Measurements from ENCODE around the gene SPATA31C2. TPM values are rescaled to one million over a fixed set of nuclear protein-coding genes. Genes with fewer than 3 reads are reported as not detected.

The SPATA31C2 gene
- total and polyA plus RNA-seq, 7 experiments from 2014 or later = 0.17 TPM; not detected in 6

GRCh38 chr9:88169700-88170099, 31.4 kb upstream of the SPATA31C2 start:
- CTCF ChIA-PET = no interaction called here
- Mint-ChIP-seq H3K4me3 (no peak overlapping the region), H3K4me1 (no peaks in the 10 kb centered on the region), H3K27me3 (peaks cover 4 to 24% (median 14%) of the 10 kb centered on the region in 5 donors), H3K36me3 (peaks cover 0 to 3% (median 0%) of the 10 kb centered on the region in 5 donors), H3K27ac (no peak overlapping the region), H3K9me3 (peaks cover 0 to 9% (median 0%) of the 10 kb centered on the region in 11 donors)
- POLR2A ChIA-PET = no interaction called here
- intact Hi-C loops (cut with micrococcal nuclease) = loop anchor here in 1 of 2 donors (10.0 kb wide), 1 partner anchor 485 kb away; no protein-coding TSS in a partner anchor
- no peak overlapping the region for H3K27ac ChIP-seq (ENCODE audit: low read depth, low read length)
- no peak overlapping the region for H3K4me3 ChIP-seq (ENCODE audit: low read length)
- no peak for ATAC-seq
- H3K36me3 ChIP-seq (ENCODE audit: control insufficient read depth in 2 of 3, insufficient read depth in 3 of 3, low read length in 3 of 3) = no peaks in the 10 kb centered on the region
- H3K27me3 ChIP-seq (ENCODE audit: control insufficient read depth in 2 of 2, insufficient read depth in 2 of 2, low read length in 2 of 2) = no peaks in the 10 kb centered on the region
- no peaks in the 10 kb centered on the region for H3K9me3 ChIP-seq (ENCODE audit: control insufficient read depth in 2 of 3, low read length in 3 of 3)
- H3K4me1 ChIP-seq (ENCODE audit: control insufficient read depth in 2 of 2, insufficient read depth in 2 of 2, low read length in 2 of 2) = no peaks in the 10 kb centered on the region
- DNase-seq = no peak

GRCh38 chr9:88168564-88168963, 30.3 kb upstream of the SPATA31C2 start:
- no peak for ATAC-seq
- peaks cover 0 to 5% (median 0%) of the 10 kb centered on the region in 5 donors for H3K36me3 Mint-ChIP-seq
- DNase-seq = no peak
- Histone ChIP-seq H3K4me1 (ENCODE audit: control insufficient read depth in 2 of 2, insufficient read depth in 2 of 2, low read length in 2 of 2) (no peaks in the 10 kb centered on the region), H3K36me3 (ENCODE audit: control insufficient read depth in 2 of 3, insufficient read depth in 3 of 3, low read length in 3 of 3) (no peaks in the 10 kb centered on the region), H3K27me3 (ENCODE audit: control insufficient read depth in 2 of 2, insufficient read depth in 2 of 2, low read length in 2 of 2) (no peaks in the 10 kb centered on the region), H3K27ac (ENCODE audit: low read depth, low read length) (no peak overlapping the region), H3K4me3 (ENCODE audit: low read length) (no peak overlapping the region), H3K9me3 (ENCODE audit: control insufficient read depth in 2 of 3, low read length in 3 of 3) (no peaks in the 10 kb centered on the region)
- H3K4me1 Mint-ChIP-seq = no peaks in the 10 kb centered on the region
- POLR2A ChIA-PET = no interaction called here
- CTCF ChIA-PET = no interaction called here
- H3K27ac Mint-ChIP-seq = no peak overlapping the region
- peaks cover 0 to 9% (median 2%) of the 10 kb centered on the region in 11 donors for H3K9me3 Mint-ChIP-seq
- H3K27me3 Mint-ChIP-seq = peaks cover 4 to 21% (median 16%) of the 10 kb centered on the region in 5 donors
- intact Hi-C loops (cut with micrococcal nuclease) = no loop called here
- H3K4me3 Mint-ChIP-seq = no peak overlapping the region

- Mint-ChIP-seq H3K27ac (no peak overlapping the region), H3K4me3 (no peak overlapping the region), H3K4me1 (no peaks in the 10 kb centered on the region), H3K9me3 (peaks cover 0 to 9% (median 3%) of the 10 kb centered on the region in 11 donors), H3K36me3 (peaks cover 0 to 5% (median 0%) of the 10 kb centered on the region in 5 donors), H3K27me3 (peaks cover 4 to 21% (median 16%) of the 10 kb centered on the region in 5 donors)
- Histone ChIP-seq H3K27me3 (ENCODE audit: control insufficient read depth in 2 of 2, insufficient read depth in 2 of 2, low read length in 2 of 2) (no peaks in the 10 kb centered on the region), H3K9me3 (ENCODE audit: control insufficient read depth in 2 of 3, low read length in 3 of 3) (peaks cover 0 to 5% (median 0%) of the 10 kb centered on the region in 3 experiments), H3K4me1 (ENCODE audit: control insufficient read depth in 2 of 2, insufficient read depth in 2 of 2, low read length in 2 of 2) (no peaks in the 10 kb centered on the region), H3K27ac (ENCODE audit: low read depth, low read length) (no peak overlapping the region), H3K36me3 (ENCODE audit: control insufficient read depth in 2 of 3, insufficient read depth in 3 of 3, low read length in 3 of 3) (no peaks in the 10 kb centered on the region), H3K4me3 (ENCODE audit: low read length) (no peak overlapping the region)
- ChIA-PET POLR2A (no interaction called here), CTCF (no interaction called here)
- DNase-seq (no peak), ATAC-seq (no peak)
- intact Hi-C loops (cut with micrococcal nuclease) = no loop called here
These were observed 28.4 kb upstream of the SPATA31C2 start for GRCh38 chr9:88166660-88167059.

GRCh38 chr9:88164850-88165249, 26.6 kb upstream of the SPATA31C2 start:
- POLR2A ChIA-PET = no interaction called here
- H3K4me3 ChIP-seq (ENCODE audit: low read length) = no peak overlapping the region
- Mint-ChIP-seq H3K27ac (no peak overlapping the region), H3K9me3 (peaks cover 0 to 9% (median 3%) of the 10 kb centered on the region in 11 donors), H3K27me3 (peaks cover 19 to 31% (median 27%) of the 10 kb centered on the region in 5 donors), H3K36me3 (peaks cover 0 to 5% (median 0%) of the 10 kb centered on the region in 5 donors), H3K4me3 (no peak overlapping the region), H3K4me1 (no peaks in the 10 kb centered on the region)
- H3K36me3 ChIP-seq (ENCODE audit: control insufficient read depth in 2 of 3, insufficient read depth in 3 of 3, low read length in 3 of 3) = no peaks in the 10 kb centered on the region
- no peak overlapping the region for H3K27ac ChIP-seq (ENCODE audit: low read depth, low read length)
- intact Hi-C loops (cut with micrococcal nuclease) = no loop called here
- peaks cover 0 to 5% (median 0%) of the 10 kb centered on the region in 3 experiments for H3K9me3 ChIP-seq (ENCODE audit: control insufficient read depth in 2 of 3, low read length in 3 of 3)
- H3K27me3 ChIP-seq (ENCODE audit: control insufficient read depth in 2 of 2, insufficient read depth in 2 of 2, low read length in 2 of 2) = no peaks in the 10 kb centered on the region
- CTCF ChIA-PET = no interaction called here
- DNase-seq = no peak
- no peak for ATAC-seq
- no peaks in the 10 kb centered on the region for H3K4me1 ChIP-seq (ENCODE audit: control insufficient read depth in 2 of 2, insufficient read depth in 2 of 2, low read length in 2 of 2)

- DNase-seq (no peak), ATAC-seq (no peak)
- ChIA-PET POLR2A (no interaction called here), CTCF (no interaction called here)
- no peaks in the 10 kb centered on the region for H3K4me1 ChIP-seq (ENCODE audit: control insufficient read depth in 2 of 2, insufficient read depth in 2 of 2, low read length in 2 of 2)
- H3K27ac ChIP-seq (ENCODE audit: low read depth, low read length) = no peak overlapping the region
- H3K4me3 Mint-ChIP-seq = no peak overlapping the region
- no peaks in the 10 kb centered on the region for H3K27me3 ChIP-seq (ENCODE audit: control insufficient read depth in 2 of 2, insufficient read depth in 2 of 2, low read length in 2 of 2)
- H3K4me1 Mint-ChIP-seq = no peaks in the 10 kb centered on the region
- H3K36me3 ChIP-seq (ENCODE audit: control insufficient read depth in 2 of 3, insufficient read depth in 3 of 3, low read length in 3 of 3) = no peaks in the 10 kb centered on the region
- no peak overlapping the region for H3K27ac Mint-ChIP-seq
- peaks cover 0 to 4% (median 2%) of the 10 kb centered on the region in 11 donors for H3K9me3 Mint-ChIP-seq
- peaks cover 33 to 44% (median 38%) of the 10 kb centered on the region in 5 donors for H3K27me3 Mint-ChIP-seq
- peaks cover 0 to 5% (median 0%) of the 10 kb centered on the region in 3 experiments for H3K9me3 ChIP-seq (ENCODE audit: control insufficient read depth in 2 of 3, low read length in 3 of 3)
- peaks cover 0 to 5% (median 0%) of the 10 kb centered on the region in 5 donors for H3K36me3 Mint-ChIP-seq
- intact Hi-C loops (cut with micrococcal nuclease) = no loop called here
- no peak overlapping the region for H3K4me3 ChIP-seq (ENCODE audit: low read length)
These were observed 22.9 kb upstream of the SPATA31C2 start for GRCh38 chr9:88161144-88161543.

GRCh38 chr9:88143957-88144625, 5.8 kb upstream of the SPATA31C2 start:
- CTCF ChIA-PET = no interaction called here
- POLR2A ChIA-PET = no interaction called here

GRCh38 chr9:88143179-88143578, 4.9 kb upstream of the SPATA31C2 start:
- no peak overlapping the region for H3K27ac Mint-ChIP-seq
- Histone ChIP-seq H3K9me3 (ENCODE audit: control insufficient read depth in 2 of 3, low read length in 3 of 3) (no peaks in the 10 kb centered on the region), H3K36me3 (ENCODE audit: control insufficient read depth in 2 of 3, insufficient read depth in 3 of 3, low read length in 3 of 3) (no peaks in the 10 kb centered on the region), H3K27ac (ENCODE audit: low read depth, low read length) (no peak overlapping the region), H3K27me3 (ENCODE audit: control insufficient read depth in 2 of 2, insufficient read depth in 2 of 2, low read length in 2 of 2) (no peaks in the 10 kb centered on the region), H3K4me1 (ENCODE audit: control insufficient read depth in 2 of 2, insufficient read depth in 2 of 2, low read length in 2 of 2) (no peaks in the 10 kb centered on the region), H3K4me3 (ENCODE audit: low read length) (no peak overlapping the region)
- POLR2A ChIA-PET = no interaction called here
- no peak overlapping the region for H3K4me3 Mint-ChIP-seq
- H3K4me1 Mint-ChIP-seq = peaks cover 0 to 3% (median 0%) of the 10 kb centered on the region in 7 donors
- intact Hi-C loops (cut with micrococcal nuclease) = no loop called here
- H3K9me3 Mint-ChIP-seq = peaks cover 0 to 2% (median 0%) of the 10 kb centered on the region in 11 donors
- CTCF ChIA-PET = no interaction called here
- H3K27me3 Mint-ChIP-seq = peaks cover 23 to 40% (median 29%) of the 10 kb centered on the region in 5 donors
- no peak for DNase-seq
- peaks cover 0 to 5% (median 0%) of the 10 kb centered on the region in 5 donors for H3K36me3 Mint-ChIP-seq
- ATAC-seq = no peak

More at GRCh38 chr9:88143957-88144625, 5.8 kb upstream of the SPATA31C2 start:
- Mint-ChIP-seq H3K36me3 (peaks cover 0 to 5% (median 0%) of the 10 kb centered on the region in 5 donors), H3K27me3 (peaks cover 23 to 44% (median 30%) of the 10 kb centered on the region in 5 donors), H3K4me3 (no peak overlapping the region), H3K9me3 (peaks cover 0 to 2% (median 0%) of the 10 kb centered on the region in 11 donors), H3K27ac (no peak overlapping the region), H3K4me1 (peaks cover 0 to 3% (median 0%) of the 10 kb centered on the region in 7 donors)
- H3K4me1 ChIP-seq (ENCODE audit: control insufficient read depth in 2 of 2, insufficient read depth in 2 of 2, low read length in 2 of 2) = no peaks in the 10 kb centered on the region
- intact Hi-C loops (cut with micrococcal nuclease) = no loop called here
- no peaks in the 10 kb centered on the region for H3K36me3 ChIP-seq (ENCODE audit: control insufficient read depth in 2 of 3, insufficient read depth in 3 of 3, low read length in 3 of 3)
- no peak for ATAC-seq
- H3K4me3 ChIP-seq (ENCODE audit: low read length) = no peak overlapping the region
- no peaks in the 10 kb centered on the region for H3K9me3 ChIP-seq (ENCODE audit: control insufficient read depth in 2 of 3, low read length in 3 of 3)
- no peaks in the 10 kb centered on the region for H3K27me3 ChIP-seq (ENCODE audit: control insufficient read depth in 2 of 2, insufficient read depth in 2 of 2, low read length in 2 of 2)
- no peak for DNase-seq
- no peak overlapping the region for H3K27ac ChIP-seq (ENCODE audit: low read depth, low read length)

Measured in naive thymus-derived CD4-positive, alpha-beta T cell (primary cell).